Ramos (cell line): ENCODE data around the gene GADD45GIP1.
"Not testable (repeated sequence)": the region's sequence is repeated elsewhere in the genome, so short reads cannot be mapped to it uniquely, and the experiment has no call there.

Experiments
- in situ Hi-C: fragments of 300-500 bp; cut with MboI; formaldehyde crosslinking; loops from one replicate; pipeline ENCODE4 v1.14.3; 2022; ENCODE audit warnings: low sequenced_read_pairs; ENCODE audit not compliant: unreplicated experiment

Gene GADD45GIP1

GRCh38 chr19:12967907-12968306 lies 10.9 kb upstream of the GADD45GIP1 start:
- in situ Hi-C loops = no loop called here

DNA sequence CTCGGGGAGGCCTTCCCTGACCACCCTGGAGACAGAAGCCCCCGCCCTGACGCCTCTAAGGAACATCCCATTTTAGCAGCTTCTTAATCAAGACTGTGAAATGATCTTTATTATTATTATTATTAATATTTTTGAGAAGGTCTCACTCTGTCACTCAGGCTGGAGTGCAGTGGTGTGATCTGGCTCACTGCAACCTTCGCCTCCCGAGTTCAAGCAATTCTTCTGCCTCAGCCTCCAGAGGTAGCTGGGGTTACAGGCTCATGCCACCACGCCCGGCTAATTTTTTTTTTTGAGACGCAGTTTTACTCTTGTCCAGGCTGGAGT lies 8.8 kb upstream of the GADD45GIP1 start:
- in situ Hi-C loops = no loop called here

DNA sequence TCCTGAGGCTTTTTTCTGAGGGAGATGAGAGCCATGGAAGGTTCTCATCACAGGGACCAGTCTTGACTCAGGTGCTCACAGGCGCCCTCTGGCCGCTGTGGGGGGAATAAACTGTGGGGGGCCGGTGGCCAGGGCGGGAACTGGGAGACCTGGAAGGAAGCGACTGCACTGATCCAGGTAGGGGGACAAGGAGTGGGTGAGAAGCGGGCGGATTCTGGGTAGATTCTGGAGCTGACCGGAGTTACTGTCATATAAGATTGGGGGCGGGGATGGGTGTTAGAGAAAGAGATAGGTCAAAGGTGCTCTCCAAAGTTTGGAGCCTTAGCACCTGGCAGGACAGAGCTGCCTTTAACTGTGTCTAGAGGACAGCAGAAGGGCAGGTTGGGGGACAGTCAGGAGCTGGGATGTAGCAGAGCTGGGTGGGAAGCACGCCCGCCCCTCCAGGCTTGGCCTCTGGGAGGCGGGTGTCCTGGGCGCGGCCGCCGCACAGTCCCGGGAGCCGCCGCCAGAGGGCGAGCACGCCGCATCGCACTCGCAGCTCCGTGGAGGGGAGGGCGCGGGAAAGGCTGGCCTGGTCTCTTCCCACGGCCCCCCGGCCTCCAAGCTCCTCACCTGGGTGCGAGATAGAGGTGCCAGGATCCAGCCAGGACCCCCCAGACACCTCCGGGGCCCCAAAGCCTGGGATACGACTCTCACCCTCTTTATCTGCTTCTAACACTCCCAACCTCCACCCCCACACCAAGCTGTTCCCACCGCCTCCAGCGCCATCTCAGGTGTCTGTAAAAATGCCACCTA lies 8.2 kb upstream of the GADD45GIP1 start:
- in situ Hi-C loops = no loop called here

DNA sequence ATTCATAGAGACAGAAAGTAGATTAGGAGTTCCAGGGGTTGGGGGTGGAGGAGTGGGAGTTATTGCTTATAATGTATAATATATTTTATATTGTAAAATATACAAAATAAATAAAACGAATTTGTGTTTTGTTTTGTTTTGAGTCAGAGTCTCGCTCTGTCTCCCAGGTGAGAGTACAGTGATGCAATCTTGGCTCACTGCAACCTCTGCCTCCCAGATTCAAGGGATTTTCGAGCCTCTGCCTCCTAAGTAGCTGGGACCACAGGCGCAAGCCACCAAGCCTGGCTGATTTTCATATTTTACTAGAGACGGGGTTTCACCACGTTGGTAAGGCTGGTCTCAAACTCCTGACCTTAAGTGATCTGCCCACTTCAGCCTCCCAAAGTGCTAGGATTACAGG lies 2.5 kb upstream of the GADD45GIP1 start:
- in situ Hi-C loops = no loop called here

DNA sequence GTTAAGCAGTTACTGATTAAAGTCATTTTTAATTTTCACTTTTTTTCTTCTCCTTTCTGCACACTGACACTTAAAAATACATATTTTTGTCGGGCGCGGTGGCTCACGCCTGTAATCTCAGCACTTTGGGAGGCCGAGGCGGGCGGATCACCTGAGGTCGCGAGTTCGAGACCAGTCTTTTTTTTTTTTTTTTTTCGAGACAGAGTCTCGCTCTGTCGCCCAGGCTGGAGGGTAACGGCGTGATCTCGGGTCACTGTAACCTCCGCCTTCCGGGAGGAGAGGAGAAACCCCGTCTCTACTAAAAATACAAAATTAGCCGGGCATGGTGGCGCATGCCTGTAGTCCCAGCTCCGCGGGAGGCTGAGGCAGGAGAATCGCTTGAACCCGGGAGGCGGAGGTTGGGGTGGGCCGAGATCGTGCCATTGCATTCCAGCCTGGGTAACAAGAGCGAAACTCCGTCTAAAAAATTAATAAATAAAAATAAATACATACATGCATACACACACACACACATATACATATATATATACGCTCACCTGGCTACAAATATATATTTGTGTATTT lies 448 bp upstream of the GADD45GIP1 start:
- in situ Hi-C loops = not testable (repeated sequence)

DNA sequence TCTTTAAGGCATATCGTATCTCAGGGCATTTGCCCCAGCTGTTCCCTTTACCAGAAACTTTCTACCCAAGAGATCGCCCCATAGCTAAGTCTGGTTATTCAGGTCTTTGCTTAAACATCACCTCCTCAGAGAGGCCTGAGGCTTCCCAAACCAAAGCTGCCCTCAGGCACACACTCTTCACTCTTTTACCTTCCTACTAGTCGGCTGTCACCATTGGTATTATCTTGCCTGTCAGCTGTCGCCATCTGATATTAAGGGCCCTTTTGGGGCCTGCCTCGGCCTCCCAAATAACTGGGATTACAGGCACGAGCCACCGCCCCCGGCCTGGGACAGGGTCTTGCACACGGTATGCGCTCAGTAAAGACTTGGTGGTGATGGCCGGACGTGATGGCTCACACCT lies 1.0 kb downstream of the GADD45GIP1 start:
- in situ Hi-C loops = no loop called here

DNA sequence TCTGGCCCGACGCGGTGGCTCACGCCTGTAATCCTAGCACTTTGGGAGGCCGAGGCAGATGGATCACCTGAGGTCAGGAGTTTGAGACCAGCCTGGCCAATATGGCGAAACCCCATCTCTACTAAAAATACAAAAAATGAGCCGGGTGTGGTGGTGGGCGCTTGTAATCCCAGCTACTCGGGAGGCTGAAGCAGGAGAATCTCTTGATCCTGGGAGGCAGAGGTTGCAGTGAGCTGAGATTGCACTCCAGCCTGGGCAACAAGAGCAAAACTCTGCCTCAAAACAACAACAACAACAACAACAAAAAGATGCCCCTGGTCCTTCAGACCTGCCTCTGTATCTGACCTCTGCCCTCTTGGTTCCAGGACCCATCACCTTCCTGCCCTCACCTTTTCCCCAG lies 1.4 kb downstream of the GADD45GIP1 start:
- in situ Hi-C loops = not testable (repeated sequence)

GRCh38 chr19:12954612-12954962 lies 2.4 kb downstream of the GADD45GIP1 start:
- in situ Hi-C loops = no loop called here

DNA sequence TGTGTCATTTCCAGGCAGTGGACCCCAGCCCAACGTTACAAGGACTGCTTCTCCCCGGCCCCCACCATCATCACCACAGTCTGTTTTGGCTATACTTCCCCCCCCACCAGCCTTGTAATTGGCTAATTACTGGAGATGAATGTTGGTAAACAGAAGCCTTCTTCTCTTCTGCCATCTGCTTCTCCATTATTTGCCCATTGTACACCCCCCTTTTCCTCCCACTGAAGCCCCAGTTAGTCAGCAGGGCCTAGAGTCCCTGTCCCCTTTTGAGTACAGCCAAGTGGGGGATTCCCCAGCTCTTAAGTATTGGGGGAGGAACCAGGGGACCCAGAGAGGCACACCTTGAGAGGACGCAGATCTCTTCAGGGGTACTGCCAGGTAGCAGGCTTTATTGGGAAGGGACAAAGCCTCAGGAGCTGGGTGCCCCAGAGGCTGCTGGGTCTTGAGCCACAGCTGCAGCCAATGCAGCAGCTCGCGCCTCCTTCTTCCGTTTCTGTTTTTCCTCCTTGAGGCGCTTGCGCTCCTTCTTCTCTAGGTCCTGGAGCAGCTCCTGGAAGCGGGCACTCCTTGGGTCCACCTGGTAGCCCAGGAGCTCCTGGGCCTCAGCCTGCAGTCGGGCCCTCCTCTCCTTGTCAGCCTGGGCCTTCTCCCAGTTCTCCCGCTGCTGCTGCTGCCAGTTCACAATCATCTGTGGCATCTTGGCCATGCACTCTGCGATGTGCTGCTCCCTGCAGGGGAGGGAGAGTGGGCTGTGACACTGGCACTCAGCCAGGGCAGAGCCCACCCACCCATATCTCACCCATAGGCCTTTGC lies 3.0 kb downstream of the GADD45GIP1 start:
- in situ Hi-C loops = no loop called here

GRCh38 chr19:12953138-12953798 lies 3.8 kb downstream of the GADD45GIP1 start:
- in situ Hi-C loops = no loop called here

DNA sequence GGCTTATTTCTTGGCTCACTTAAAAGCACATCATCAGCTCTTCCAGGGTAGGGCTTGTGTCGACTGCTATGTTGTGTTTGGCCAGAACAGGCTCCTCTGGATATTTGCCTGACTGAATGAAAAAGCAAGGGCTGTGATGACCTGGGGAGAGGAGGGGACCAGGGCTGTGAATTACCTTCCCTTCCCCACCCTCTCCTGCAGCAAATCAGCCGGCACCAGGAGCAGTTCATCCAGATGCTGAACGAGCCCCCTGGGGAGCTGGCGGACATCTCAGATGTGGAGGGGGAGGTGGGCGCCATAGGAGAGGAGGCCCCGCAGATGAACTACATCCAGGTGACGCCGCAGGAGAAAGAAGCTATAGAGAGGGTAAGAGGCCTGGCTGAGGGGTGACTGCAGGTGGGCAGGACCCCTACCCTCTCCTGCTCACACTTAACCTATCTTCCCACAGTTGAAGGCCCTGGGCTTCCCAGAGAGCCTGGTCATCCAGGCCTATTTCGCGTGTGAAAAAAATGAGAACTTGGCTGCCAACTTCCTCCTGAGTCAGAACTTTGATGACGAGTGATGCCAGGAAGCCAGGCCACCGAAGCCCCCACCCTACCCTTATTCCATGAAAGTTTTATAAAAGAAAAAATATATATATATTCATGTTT lies 4.4 kb downstream of the GADD45GIP1 start:
- in situ Hi-C loops = no loop called here

DNA sequence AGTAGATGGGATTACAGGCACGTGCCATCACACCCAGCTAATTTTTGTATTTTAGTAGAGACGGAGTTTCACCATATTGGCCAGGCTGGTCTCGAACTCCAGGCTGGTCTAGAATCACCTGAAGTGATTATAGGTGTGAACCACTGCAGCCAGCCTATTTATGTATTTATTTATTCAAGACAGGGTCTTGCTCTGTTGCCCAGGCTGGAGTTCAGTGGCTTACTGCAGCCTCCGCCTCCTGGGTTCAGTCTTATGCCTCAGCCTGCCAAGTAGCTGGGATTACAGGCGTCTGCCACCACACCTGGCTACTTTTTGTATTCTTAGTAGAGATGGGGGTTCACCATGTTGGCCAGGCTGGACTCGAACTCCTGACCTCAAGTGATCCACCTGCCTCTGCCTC lies 5.0 kb downstream of the GADD45GIP1 start:
- in situ Hi-C loops = not testable (repeated sequence)

- in situ Hi-C loops = no loop called here
Measured at GRCh38 chr19:12949363-12950283, 7.4 kb downstream of the GADD45GIP1 start.

DNA sequence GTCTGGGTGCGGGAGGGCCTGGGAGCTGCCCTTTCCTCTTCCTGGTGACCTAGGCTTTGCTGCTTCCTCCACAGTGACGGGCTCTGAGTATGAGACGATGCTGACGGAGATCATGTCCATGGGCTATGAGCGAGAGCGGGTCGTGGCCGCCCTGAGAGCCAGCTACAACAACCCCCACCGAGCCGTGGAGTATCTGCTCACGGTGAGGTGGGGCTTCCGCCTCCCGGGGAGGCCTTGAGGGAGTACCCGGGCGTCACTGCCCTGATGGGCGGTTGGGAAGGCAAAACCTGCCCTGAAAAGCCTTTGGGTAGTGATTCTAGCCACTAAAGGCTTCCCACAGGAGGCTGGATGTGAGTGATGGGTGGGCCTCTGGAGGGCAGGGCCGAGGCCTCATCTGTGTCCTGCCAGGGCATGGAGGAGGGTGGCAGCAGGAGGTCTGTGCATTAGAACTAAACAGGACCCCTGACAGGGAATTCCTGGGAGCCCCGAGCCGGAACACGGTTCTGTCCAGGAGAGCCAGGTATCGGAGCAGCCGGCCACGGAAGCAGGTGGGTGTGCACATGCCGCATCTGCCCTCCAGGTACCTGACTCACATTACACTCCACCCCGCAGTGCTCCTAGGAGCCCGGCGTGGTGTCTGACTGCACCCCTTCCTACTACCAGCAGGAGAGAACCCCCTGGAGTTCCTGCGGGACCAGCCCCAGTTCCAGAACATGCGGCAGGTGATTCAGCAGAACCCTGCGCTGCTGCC lies 8.2 kb downstream of the GADD45GIP1 start:
- in situ Hi-C loops = no loop called here

GRCh38 chr19:12947702-12948611 lies 9.1 kb downstream of the GADD45GIP1 start:
- in situ Hi-C loops = no loop called here

DNA sequence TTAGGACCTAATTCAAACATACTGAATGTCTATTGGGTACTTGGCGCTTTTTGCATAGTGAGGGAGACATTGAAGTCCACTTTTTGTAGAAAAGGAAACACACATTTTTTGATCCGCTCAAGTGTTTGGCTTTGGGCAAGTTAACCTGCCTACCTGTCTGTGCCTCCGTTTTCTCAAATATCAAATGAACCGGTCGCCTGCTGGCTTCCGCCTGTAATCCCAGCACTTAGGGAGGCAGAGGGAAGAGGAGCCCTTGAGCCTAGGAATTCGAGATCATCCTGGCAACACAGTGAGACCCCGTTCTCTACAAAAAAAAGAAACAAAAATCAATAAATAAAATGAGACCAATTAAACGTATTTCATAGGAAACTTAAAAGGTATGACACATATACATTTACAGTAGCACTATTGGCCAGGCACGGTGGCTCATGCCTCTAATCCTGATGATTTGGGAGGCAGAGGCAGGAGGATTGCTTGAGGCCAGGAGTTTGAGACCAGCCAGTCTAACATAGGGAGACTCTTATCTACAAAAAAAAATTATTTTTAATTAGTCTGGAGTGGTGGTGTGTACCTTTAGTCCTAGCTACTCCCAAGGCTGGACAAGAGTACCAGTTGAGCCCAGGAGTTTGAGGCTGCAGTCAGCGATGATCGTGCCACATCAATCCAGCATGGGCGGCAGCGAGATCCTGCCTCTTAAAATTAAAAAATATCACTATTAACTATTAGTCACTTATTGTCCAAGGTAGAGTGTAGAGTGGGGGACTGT lies 10.1 kb downstream of the GADD45GIP1 start:
- in situ Hi-C loops = no loop called here

- in situ Hi-C loops = no loop called here
Measured at GRCh38 chr19:12946092-12946721, 10.8 kb downstream of the GADD45GIP1 start.
